ENCODE data around the gene YES1.
"Not testable (repeated sequence)": the region's sequence is repeated elsewhere in the genome, so short reads cannot be mapped to it uniquely, and the experiment has no call there.

Gene YES1

GRCh38 chr18:683531-683930 lies 128.5 kb downstream of the YES1 start:
- DNase-seq (ENCODE audit: low read depth), result no peak

DNA sequence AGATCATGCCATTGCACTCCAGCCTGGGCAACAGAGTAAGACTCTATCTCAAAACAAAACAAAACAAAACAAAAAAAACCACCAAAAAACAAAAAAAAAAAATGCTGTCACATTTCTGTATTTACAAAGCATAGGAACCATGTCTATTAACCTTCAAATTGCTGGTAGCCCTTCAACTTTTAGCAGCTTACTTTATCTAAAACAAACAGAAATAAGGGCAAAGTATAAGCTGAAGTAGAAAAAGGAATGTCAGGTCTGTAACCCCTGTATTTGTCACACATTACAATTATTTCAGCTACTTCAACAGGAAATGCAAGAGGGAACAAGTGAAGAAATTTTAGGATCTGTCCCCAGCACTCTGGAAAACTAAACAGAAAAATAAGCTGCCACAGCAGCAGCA lies 129.2 kb downstream of the YES1 start:
- no peak for DNase-seq (ENCODE audit: low read depth)

- not testable (repeated sequence) for DNase-seq (ENCODE audit: low read depth)
These were observed 129.6 kb downstream of the YES1 start for GRCh38 chr18:682416-682815.

GRCh38 chr18:681985-682384 lies 130.1 kb downstream of the YES1 start:
- DNase-seq (ENCODE audit: low read depth), result no peak

- no peak for DNase-seq (ENCODE audit: low read depth)
These were observed 131.7 kb downstream of the YES1 start for GRCh38 chr18:680392-680791.

DNA sequence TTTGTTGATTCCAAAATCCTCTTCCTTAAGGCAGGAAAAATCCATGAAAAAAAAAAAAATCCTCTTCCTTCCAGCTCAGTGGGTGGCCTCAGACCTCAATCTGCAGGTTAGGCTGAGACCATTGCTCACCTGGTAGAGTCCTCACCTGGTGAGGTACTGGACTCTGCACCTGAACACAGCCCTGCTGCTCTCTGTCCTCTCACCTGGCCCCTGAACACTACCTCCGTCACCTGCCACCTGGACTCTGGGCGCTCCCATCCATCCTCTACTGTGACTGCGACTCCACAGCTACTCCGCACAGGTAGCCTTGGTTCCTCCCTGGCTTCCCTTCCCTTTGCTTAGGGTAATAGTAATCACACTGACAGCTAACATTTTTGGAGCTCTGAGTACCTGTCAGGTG lies 132.5 kb downstream of the YES1 start:
- DNase-seq (ENCODE audit: low read depth), result no peak

DNA sequence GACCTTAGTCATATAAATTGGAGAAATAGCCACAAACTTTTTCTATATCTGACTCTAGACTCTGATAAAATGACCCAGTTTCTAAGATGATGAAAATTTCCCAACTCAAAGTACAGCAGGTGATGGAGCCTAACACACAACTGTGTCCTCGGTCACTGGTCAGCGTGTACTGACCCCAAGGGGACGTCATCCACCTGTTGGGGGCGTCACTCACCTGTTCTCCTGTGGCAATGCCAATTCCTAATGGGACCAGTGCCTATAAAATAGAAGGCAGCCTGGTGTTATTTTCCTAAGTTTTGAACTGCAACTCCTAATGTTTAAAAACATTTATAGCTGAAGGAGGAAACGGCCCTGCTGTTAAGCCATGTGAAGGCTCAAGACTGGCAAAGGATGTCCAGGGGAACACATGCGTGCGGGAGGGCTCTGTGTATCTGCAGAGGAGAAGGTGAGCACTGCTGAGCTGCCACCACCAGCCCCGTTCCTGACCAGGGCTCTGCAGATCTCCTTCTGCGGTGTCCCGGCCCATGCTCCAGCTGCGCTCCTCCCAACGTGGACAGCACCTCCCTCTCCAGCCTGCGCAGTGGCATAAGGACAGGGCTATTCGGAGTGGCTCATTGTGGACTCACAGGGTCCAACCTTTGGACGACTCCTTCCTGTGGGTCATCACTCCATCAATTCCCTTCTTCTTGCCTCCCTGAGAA lies 133.4 kb downstream of the YES1 start:
- DNase-seq (ENCODE audit: low read depth), result no peak

- DNase-seq (ENCODE audit: low read depth), result no peak
These were observed 134.1 kb downstream of the YES1 start for GRCh38 chr18:677951-678381.

- DNase-seq (ENCODE audit: low read depth), result no peak
These were observed 134.9 kb downstream of the YES1 start for GRCh38 chr18:677145-677544.

DNA sequence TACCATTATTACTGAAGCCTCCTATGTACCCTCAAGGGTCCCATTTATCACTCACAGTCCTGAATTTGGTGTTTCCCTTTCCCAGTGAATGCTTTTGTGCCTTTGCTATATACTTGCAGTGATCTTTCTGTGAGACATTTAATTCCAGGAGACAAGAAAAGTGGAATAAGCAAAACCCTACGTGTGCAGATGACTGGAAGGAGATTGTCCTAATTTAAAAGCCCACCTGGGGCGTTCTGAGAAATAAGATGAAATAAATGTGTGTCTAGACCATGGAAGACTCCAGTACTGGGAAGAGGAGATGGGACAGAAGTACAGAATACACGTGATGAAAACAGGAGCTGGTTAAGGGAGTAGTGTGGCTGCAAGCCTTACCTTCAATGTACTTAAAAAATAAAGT lies 135.3 kb downstream of the YES1 start:
- no peak for DNase-seq (ENCODE audit: low read depth)

DNA sequence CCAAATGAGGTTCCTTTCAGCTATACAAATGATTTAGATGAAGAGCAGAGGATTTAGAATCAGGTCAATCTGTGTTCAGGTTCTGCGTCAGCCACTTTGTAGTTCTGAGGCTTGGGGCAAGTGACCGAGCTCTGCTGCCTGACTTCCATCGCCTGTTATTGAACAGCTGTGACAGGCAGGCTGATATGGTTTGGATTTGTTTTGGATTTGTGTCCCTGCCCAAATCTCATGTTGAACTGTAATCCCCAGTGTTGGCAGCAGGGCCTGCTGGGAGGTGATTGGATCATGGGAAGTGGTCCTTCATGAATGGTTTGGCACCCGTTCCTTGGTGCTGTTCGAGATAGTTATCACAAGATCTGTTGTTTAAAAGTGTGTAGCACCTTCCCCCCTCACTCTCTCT lies 136.0 kb downstream of the YES1 start:
- DNase-seq (ENCODE audit: low read depth), result no peak

- no peak for DNase-seq (ENCODE audit: low read depth)
These were observed 136.7 kb downstream of the YES1 start for GRCh38 chr18:675307-675706.

GRCh38 chr18:673769-674168 lies 138.3 kb downstream of the YES1 start:
- no peak for DNase-seq (ENCODE audit: low read depth)

- DNase-seq (ENCODE audit: low read depth), result no peak
These were observed 138.7 kb downstream of the YES1 start for GRCh38 chr18:673317-673716.

Measured in fibroblast of gingiva (primary cell).